Measurements from ENCODE around the gene SERPINI1.

DNA sequence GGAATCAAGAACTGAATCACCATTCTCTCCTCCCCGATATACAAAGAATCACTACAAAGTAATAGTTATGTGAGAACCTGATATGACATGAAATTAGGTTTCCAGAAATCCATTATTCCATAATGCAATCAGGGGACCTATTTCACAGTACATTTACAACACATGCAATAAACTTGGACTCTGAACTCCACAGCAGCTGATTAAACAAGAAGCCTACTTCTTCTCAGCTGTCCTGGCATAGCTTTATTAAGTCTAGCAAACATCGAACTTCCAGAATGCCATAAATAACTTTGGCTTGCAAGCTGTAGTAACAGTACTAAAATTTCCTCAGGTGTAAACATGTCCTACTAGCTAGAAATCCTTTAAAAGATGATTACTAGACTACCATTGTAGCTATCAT, 18.6 kb upstream of the SERPINI1 start:
- TF ChIP-seq EZH2 (IDR thresholded peaks at IDR 0.05; ENCODE audit: insufficient read depth, poor library complexity, severe bottlenecking), result no peak
- no peak for TF ChIP-seq EZH2phosphoT487 (IDR thresholded peaks at IDR 0.05; ENCODE audit: insufficient read depth, low read depth)

All from GM23248 (cell line).